Activated naive CD8-positive, alpha-beta T cell treated with anti-CD3 and anti-CD28 coated beads for 36 hours (primary cell): ENCODE measurements around the gene CACNA1H. TPM values are rescaled to one million over a fixed set of nuclear protein-coding genes. Genes with fewer than 3 reads are reported as not detected.
A peak's percentile ranks its signal among the peaks of the same experiment; 100 is the strongest.
"Not testable (repeated sequence)": the region's sequence is repeated elsewhere in the genome, so short reads cannot be mapped to it uniquely, and the experiment has no call there.

ENCODE experiments used
- DNase-seq: peaks from one replicate; pipeline ENCODE4 v3.0.0; 2021
- H3K27ac Mint-ChIP-seq: one replicate; pipeline ENCODE4 v1.8.0; 2022; ENCODE audit warnings: mild to moderate bottlenecking, moderate library complexity, mixed read lengths
- H3K27me3 Mint-ChIP-seq: one replicate; pipeline ENCODE4 v1.8.0; 2022; ENCODE audit warnings: mild to moderate bottlenecking, mixed read lengths
- H3K36me3 Mint-ChIP-seq: one replicate; pipeline ENCODE4 v1.8.0; 2021; ENCODE audit warnings: mild to moderate bottlenecking, mixed read lengths
- H3K4me1 Mint-ChIP-seq: one replicate; pipeline ENCODE4 v1.8.0; 2021; ENCODE audit warnings: mixed read lengths
- H3K4me3 Mint-ChIP-seq: one replicate; pipeline ENCODE4 v1.8.0; 2022; ENCODE audit warnings: mild to moderate bottlenecking, moderate library complexity, mixed read lengths
- H3K9me3 Mint-ChIP-seq: one replicate; pipeline ENCODE4 v1.8.0; 2022; ENCODE audit warnings: mixed read lengths
- total RNA-seq, 2 experiments: library from RNA; stranded (reverse); gene quantifications; one replicate each; pipeline ENCODE4 v1.2.3, GENCODE V29; 2021

CACNA1H gene
- total RNA-seq, 2 experiments from 2014 or later: 0.32 to 0.35 TPM

DNA sequence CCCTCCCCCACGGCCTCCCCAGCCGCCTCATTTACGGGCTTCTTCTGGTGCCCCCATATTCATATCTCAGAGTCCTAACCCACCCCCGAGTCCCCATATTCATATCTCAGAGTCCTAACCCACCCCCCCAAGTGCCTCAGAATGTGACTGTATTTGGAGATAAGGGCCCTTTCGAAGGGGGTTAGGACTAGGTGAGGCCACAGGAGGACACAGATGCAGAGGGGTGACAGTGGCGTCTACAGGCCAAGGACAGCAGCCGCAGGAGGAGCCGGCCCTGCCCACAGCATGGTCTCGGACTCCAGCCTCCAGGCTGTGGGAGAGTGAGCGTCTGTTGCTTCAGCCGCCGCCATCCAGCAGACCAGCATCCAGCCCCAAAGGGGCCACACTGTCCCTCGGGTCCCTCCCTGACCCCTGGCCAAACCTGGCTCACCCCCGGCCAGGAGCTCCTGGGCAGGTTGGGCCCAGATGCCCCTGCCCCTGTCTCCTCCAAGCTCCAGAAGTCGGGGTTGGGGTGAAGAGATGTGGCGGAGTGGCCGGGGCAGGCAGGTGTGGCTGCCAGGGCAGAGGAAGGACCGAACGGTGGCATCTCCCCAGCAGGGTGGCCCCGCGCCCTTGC is 25.5 kb downstream of the CACNA1H start:
- H3K27me3 Mint-ChIP-seq: no peaks in the 10 kb centered on the region
- H3K27ac Mint-ChIP-seq: no peak overlapping the region
- no peaks in the 10 kb centered on the region for H3K9me3 Mint-ChIP-seq
- no peaks in the 10 kb centered on the region for H3K36me3 Mint-ChIP-seq
- no peaks in the 10 kb centered on the region for H3K4me1 Mint-ChIP-seq
- no peak for DNase-seq
- H3K4me3 Mint-ChIP-seq: no peak overlapping the region

GRCh38 chr16:1180549-1181403 is 27.9 kb downstream of the CACNA1H start:
- Mint-ChIP-seq H3K4me3 (no peak overlapping the region), H3K27ac (no peak overlapping the region), H3K27me3 (no peaks in the 10 kb centered on the region), H3K36me3 (no peaks in the 10 kb centered on the region), H3K4me1 (no peaks in the 10 kb centered on the region), H3K9me3 (no peaks in the 10 kb centered on the region)
- no peak for DNase-seq

- no peaks in the 10 kb centered on the region for H3K27me3 Mint-ChIP-seq
- no peaks in the 10 kb centered on the region for H3K9me3 Mint-ChIP-seq
- no peak overlapping the region for H3K27ac Mint-ChIP-seq
- no peak overlapping the region for H3K4me3 Mint-ChIP-seq
- no peaks in the 10 kb centered on the region for H3K4me1 Mint-ChIP-seq
- no peak for DNase-seq
- H3K36me3 Mint-ChIP-seq: no peaks in the 10 kb centered on the region
Measured at GRCh38 chr16:1181404-1182315, 28.8 kb downstream of the CACNA1H start.

DNA sequence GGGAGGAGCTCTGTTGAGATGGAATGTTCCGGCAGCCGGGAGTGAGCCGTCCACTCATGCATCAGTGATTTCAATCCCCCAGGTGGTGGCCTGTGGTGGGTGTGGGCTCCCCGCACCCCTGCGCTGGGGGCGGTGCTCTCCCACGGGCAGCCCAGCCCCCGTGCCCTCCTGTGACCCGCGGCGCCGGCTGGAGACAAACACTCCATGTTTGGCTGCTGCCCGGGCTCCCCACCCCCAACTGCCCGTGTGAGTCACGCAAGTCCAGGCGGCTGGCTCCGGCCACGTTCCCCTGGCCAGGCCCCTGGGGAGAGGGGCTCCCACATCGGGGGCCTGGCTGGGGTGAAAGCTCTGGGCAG is 29.4 kb downstream of the CACNA1H start:
- no peaks in the 10 kb centered on the region for H3K27me3 Mint-ChIP-seq
- no peaks in the 10 kb centered on the region for H3K9me3 Mint-ChIP-seq
- no peaks in the 10 kb centered on the region for H3K4me1 Mint-ChIP-seq
- H3K27ac Mint-ChIP-seq: no peak overlapping the region
- no peak for DNase-seq
- H3K4me3 Mint-ChIP-seq: no peak overlapping the region
- no peaks in the 10 kb centered on the region for H3K36me3 Mint-ChIP-seq

GRCh38 chr16:1182950-1183907 is 30.3 kb downstream of the CACNA1H start:
- no peak for DNase-seq
- no peak overlapping the region for H3K4me3 Mint-ChIP-seq
- H3K27me3 Mint-ChIP-seq: no peaks in the 10 kb centered on the region
- H3K27ac Mint-ChIP-seq: no peak overlapping the region
- no peaks in the 10 kb centered on the region for H3K9me3 Mint-ChIP-seq
- no peaks in the 10 kb centered on the region for H3K4me1 Mint-ChIP-seq
- no peaks in the 10 kb centered on the region for H3K36me3 Mint-ChIP-seq

GRCh38 chr16:1184156-1184868 is 31.4 kb downstream of the CACNA1H start:
- Mint-ChIP-seq H3K9me3 (no peaks in the 10 kb centered on the region), H3K4me1 (no peaks in the 10 kb centered on the region), H3K27me3 (no peaks in the 10 kb centered on the region), H3K36me3 (no peaks in the 10 kb centered on the region), H3K27ac (no peak overlapping the region), H3K4me3 (no peak overlapping the region)
- DNase-seq: no peak

DNA sequence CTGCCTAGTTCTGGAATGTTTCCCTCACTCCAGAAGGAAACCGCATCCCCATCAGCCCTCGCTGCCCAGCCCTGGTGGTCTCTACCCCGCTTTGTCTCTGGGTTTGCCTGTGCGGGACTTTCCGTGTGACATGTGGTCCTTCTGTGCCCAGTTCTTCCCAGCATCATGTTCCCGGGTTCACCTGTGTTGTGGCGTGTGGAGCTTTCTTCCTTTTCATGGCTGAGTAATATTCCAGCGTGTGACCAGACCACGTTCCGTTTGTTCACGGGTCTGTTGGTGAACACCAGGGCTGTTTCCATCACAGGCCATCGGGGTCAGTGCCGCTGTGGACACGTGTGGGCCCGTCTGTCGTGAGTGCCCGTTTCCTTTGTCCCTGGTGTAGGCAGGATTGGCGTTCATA is 32.1 kb downstream of the CACNA1H start:
- Mint-ChIP-seq H3K9me3 (no peaks in the 10 kb centered on the region), H3K27me3 (no peaks in the 10 kb centered on the region), H3K4me1 (no peaks in the 10 kb centered on the region), H3K27ac (no peak overlapping the region), H3K36me3 (no peaks in the 10 kb centered on the region), H3K4me3 (no peak overlapping the region)
- DNase-seq: no peak

GRCh38 chr16:1185460-1186207 is 32.7 kb downstream of the CACNA1H start:
- not testable (repeated sequence) for H3K27me3 Mint-ChIP-seq, H3K36me3 Mint-ChIP-seq, H3K4me3 Mint-ChIP-seq, H3K4me1 Mint-ChIP-seq, H3K27ac Mint-ChIP-seq, H3K9me3 Mint-ChIP-seq, DNase-seq

DNA sequence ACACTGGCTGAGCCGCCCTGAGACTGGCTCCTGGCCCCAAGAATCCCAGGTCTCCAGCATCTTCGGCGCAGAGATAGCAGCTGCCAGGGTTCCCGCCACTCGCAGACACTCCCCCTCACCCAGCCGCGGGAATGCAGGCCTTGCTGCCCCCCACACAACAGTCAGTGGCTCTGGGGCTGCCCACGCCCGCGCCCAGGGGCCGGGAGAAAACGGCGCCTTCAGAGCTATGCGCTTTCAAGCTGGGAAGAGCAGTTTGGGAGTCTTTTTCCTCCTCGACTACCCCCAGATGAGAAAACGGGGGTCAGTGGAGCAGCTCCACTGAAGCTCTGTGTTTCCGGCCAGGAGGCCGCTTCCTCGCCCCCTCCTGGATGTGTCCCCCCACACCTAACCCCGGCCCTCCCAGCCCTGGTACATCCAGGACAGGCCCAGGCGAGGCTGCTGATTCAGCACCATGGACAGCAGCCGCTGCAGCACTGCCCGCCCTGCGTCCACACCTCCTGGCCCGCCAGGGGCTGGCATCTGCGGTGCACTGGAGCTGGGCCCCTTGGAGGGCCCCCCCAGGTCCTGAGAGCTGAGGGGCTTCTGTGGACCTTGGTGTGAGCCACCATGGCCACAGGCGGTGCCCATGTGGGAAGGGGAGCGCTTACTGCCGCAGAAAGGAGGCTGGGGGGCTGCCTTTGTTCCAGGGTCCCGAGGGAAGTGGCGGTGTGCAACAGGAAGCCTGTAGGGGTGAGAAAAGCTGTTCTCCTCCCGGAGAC is 35.7 kb downstream of the CACNA1H start:
- Mint-ChIP-seq H3K4me1 (no peaks in the 10 kb centered on the region), H3K27me3 (no peaks in the 10 kb centered on the region), H3K4me3 (no peak overlapping the region), H3K36me3 (no peaks in the 10 kb centered on the region), H3K27ac (no peak overlapping the region), H3K9me3 (no peaks in the 10 kb centered on the region)
- peak; percentile 56 for DNase-seq

DNA sequence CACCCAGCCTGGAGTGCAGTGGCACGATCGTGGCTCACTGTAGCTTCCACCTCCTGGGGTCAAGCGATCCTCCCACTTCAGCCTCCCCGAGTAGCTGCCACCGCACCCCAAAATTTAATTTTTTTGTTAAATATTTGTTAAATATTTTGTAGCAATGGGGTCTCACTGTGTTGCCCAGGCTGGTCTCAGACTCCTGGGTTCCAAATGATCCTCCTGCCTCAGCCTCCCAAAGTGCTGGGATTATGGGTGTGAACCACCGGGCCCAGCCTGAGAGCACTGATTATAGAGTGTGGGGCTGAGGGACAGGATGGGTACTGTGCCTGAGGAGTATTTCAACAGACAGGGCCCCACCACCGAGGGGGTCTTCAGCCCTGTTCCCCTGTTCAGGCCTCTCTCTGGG is 36.5 kb downstream of the CACNA1H start:
- Mint-ChIP-seq H3K36me3 (no peaks in the 10 kb centered on the region), H3K4me1 (no peaks in the 10 kb centered on the region), H3K27ac (no peak overlapping the region), H3K27me3 (no peaks in the 10 kb centered on the region), H3K9me3 (no peaks in the 10 kb centered on the region), H3K4me3 (no peak overlapping the region)
- DNase-seq: no peak

DNA sequence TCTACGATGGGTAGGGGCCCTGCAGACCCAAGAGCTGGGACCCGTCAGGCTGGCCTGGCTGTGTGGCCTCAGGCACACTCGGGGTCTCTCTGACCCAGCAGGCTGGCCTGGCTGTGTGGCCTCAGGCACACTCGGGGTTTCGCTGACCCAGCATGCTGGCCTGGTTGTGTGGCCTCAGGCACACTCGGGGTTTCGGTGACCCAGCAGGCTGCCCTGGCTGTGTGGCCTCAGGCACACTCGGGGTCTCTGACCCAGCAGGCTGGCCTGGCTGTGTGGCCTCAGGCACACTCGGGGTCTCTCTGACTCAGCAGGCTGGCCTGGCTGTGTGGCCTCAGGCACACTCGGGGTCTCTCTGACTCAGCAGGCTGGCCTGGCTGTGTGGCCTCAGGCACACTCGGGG is 37.9 kb downstream of the CACNA1H start:
- not testable (repeated sequence) for H3K4me1 Mint-ChIP-seq, H3K27ac Mint-ChIP-seq, DNase-seq, H3K36me3 Mint-ChIP-seq, H3K9me3 Mint-ChIP-seq, H3K27me3 Mint-ChIP-seq, H3K4me3 Mint-ChIP-seq

DNA sequence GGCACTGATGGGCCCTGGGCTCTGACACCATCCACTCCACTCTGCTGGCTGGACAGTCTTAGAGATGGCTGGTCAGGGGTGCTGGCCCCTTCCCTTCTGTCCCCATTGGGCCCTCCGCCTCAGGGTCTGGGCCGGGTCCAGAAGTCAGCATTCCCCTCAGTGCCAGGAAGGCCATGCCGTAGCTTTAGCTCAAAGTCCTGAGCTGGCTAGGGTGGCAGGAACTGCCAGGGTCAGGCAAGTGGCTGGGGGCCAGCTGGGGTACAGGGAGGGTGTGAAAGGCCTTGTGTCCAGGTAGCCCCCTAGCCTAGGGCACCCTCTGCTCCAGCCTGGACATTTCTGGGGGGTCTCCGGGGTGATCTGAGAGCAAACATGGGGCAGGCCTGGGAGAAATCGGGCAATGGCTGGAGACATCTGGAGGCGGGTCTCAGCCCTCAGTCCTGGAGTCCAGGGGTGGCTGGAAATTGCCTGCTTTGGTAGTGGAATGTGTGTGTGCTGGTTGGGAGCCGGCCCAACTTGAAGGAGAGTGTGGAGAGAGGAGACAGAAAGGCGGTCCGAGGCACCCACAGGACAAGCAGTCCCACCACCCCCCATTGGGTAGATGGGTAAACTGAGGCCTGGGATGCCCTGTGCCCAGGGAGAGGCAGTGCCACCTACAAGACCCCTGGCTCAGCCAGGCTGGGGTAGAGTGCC is 39.6 kb downstream of the CACNA1H start:
- Mint-ChIP-seq H3K4me1 (no peaks in the 10 kb centered on the region), H3K9me3 (no peaks in the 10 kb centered on the region), H3K36me3 (no peaks in the 10 kb centered on the region), H3K4me3 (no peak overlapping the region), H3K27me3 (no peaks in the 10 kb centered on the region), H3K27ac (no peak overlapping the region)
- no peak for DNase-seq
